ENCODE measurements around the gene ETV1.

- TF ChIP-seq POLR2A (IDR thresholded peaks at IDR 0.05) (no peak), CTCF (IDR thresholded peaks at IDR 0.05) (no peak)
Observed at GRCh38 chr7:13849163-13849892, 140.1 kb downstream of the ETV1 start.

Measured in lower leg skin (tissue), 3 donors.